ENCODE results near the gene TENM4.

Gene TENM4

DNA sequence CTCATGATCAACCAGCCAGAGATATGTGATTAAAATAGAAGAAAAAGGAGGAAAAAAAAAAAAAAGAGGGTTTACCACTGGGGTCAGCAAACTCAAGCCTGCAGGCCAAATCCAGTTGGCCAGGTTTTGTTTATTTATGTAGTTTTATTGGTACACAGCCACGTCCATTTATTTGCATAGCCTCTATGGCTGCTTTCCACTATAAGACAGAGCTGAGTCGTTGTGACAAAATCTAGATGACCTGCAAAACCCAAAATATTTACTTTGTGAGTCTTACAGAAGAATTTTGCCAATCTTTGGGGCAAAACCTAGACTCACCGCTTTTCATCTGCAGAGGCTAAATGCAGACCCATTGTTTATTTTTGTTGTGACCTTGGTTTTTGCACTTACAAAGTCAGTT, 87.1 kb downstream of the TENM4 start:
- in situ Hi-C loops (cut with MboI; ENCODE audit: low sequenced_read_pairs): no loop called here

- in situ Hi-C loops (cut with MboI; ENCODE audit: low sequenced_read_pairs): no loop called here
Observed at GRCh38 chr11:79352349-79352703, 88.5 kb downstream of the TENM4 start.

DNA sequence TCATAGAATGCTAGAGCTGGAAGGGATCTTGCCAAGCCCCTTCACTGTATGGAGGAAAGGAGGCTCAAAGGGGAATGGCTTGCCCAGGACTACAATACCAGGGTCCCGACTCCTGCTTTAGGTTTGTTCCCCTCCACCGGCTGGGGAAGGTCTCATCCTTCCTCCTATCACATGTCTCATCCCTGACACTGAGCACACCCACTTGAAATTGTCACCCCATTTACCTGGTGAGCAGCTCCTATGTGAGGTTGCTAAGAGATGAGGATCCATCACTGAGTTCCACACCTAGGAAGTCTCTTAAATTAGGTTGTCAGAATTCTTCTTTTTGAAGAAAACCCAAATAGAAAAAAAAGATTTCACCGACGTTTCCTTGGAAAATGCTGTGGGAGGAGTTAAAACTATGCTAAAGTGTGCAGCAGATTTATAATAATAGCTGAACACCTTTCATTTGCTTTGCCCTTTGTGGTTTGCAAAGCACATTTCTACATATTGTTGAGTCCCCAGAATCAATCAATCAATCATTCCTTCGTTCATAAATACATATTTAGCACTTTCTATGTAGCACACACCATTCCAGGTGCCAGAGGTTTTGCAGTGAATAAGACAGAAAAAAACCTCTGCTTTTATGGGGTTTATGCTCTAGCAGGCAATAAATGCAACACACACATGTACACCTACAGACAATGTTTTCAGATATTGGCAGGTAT, 91.7 kb downstream of the TENM4 start:
- in situ Hi-C loops (cut with MboI; ENCODE audit: low sequenced_read_pairs): no loop called here

DNA sequence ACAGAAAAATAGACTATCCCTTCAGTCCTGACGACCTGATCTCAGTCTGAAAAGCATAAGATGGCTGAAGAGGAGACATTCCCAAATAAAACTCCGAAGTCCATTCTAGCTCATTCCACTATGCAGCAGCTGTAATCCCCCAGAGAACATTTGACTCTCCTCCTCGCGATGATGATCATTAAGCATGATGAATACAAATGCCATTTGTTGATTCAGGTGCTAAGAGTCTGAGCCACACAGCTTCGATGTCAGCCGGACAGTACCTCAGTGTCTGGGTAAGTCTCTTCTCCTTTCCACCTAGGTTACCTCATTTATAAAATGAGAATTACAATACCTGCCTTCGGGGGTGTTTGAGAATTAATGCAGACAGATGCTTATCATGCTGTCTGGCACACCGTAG, 94.8 kb downstream of the TENM4 start:
- in situ Hi-C loops (cut with MboI; ENCODE audit: low sequenced_read_pairs): no loop called here

GRCh38 chr11:79344753-79345294, 96.0 kb downstream of the TENM4 start:
- in situ Hi-C loops (cut with MboI; ENCODE audit: low sequenced_read_pairs): no loop called here

DNA sequence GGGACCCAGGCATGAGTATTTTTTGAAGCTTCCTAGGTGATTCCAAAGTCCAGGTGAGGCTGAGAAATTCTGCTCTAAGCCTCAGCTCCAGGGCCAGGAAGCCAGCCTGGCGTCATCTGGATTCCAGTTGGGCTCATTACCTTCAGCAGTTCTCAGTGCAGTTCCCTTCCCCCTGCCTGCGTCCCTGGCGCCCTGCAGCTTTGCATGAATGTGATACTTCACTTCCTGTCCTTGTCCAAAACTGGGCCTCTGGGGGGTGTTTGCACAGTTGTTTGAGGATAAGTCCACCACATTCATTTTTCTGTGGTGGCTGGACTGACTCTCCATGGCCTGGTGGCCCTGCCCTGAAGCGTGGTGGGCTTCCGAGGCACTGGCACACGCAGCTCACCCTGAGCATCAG, 98.1 kb downstream of the TENM4 start:
- in situ Hi-C loops (cut with MboI; ENCODE audit: low sequenced_read_pairs): no loop called here

DNA sequence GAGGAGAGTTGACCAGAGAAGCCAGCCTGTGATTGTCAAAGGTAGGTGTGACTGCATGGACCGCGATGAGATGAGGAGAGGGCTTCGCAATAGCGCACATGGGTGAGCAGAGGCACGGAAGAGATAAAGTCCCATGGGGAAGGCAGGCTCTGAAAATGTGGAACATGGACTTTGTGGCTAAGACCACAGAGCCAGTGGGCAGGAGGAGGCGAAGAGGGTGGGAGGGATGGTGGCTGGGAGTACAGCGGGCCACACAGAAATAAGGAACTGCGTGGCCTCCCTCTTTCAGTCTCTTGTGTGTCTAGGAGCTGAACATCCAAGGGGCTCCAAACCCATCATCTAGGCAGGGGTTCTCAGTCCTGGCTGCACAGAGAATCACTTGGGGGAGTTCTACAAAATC, 98.6 kb downstream of the TENM4 start:
- in situ Hi-C loops (cut with MboI; ENCODE audit: low sequenced_read_pairs): no loop called here

GRCh38 chr11:79340535-79340934, 100.3 kb downstream of the TENM4 start:
- in situ Hi-C loops (cut with MboI; ENCODE audit: low sequenced_read_pairs): no loop called here

DNA sequence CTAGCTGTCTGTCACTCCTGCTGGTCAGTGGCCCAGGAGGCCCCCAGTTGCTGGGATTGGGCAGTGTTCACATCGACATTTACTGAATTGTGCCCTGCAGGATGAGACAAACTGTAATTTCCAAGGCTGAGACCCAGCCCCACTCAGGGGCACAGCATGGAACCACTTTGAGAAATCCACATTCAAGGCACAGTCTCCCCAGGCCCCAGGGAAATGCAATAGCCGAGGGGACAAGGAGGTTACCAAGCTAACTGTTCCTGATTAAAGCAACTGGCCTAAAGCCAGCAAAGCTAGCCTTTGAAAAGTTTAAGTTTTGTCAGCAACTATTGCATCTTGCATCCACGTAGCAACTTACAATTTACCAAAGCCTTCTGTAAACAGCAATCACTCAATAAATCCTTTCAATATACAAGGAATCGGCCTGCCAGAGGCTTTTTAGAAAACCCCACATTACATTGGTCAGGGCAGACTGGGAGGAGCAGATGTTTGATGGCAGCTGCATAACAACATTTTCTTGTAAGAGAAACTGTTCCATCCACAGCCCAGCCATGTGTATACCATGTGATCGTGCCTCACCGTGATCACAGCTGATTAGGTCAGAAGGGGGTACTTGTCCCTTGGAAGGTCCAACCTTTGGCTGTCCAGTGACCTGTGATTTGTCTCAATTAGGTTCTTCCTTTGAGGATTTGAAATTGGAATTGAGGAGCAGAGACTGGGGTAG, 103.9 kb downstream of the TENM4 start:
- in situ Hi-C loops (cut with MboI; ENCODE audit: low sequenced_read_pairs): no loop called here

GRCh38 chr11:79335681-79336080, 105.1 kb downstream of the TENM4 start:
- in situ Hi-C loops (cut with MboI; ENCODE audit: low sequenced_read_pairs): no loop called here

DNA sequence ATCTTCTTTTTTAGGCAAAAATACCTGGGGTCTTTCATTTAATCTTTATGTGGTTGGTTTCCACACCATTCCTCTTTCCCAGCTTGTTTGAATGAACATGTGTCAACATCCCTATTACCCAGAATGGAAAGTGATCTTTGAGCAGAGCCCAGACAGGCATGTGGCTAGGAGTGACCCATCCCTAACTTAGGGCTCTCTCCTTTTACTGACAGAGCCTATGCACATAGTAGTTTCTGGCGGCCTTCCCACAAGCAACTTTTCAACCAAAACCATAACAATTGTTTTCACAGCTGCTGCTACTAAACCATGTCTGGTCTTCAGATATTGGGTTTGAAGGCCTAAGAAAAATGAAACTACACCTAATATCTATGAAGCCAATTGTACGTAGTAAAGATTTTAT, 107.5 kb downstream of the TENM4 start:
- in situ Hi-C loops (cut with MboI; ENCODE audit: low sequenced_read_pairs): no loop called here

DNA sequence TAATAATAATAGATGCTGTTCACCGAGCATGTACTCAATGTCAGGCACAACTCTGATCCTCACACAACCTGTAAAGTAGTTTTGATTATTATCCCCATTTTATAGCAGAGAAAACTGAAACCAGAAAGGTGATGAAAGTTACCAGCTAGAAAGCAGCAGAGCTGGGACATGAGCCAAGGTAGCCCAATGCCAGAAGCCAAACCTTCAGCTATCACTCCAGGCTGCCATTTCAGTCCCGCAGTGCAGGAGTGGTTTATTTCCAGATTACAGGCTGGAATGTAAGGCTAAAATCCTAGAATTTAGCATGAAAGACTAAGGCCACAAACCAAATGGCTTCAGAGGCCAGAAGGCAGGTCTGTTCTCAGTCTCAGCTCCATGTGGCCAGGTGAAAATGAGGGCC, 108.8 kb downstream of the TENM4 start:
- in situ Hi-C loops (cut with MboI; ENCODE audit: low sequenced_read_pairs): no loop called here

- in situ Hi-C loops (cut with MboI; ENCODE audit: low sequenced_read_pairs): no loop called here
Observed at GRCh38 chr11:79331203-79331901, 109.5 kb downstream of the TENM4 start.

- in situ Hi-C loops (cut with MboI; ENCODE audit: low sequenced_read_pairs): no loop called here
Observed at GRCh38 chr11:79330651-79331050, 110.2 kb downstream of the TENM4 start.

- in situ Hi-C loops (cut with MboI; ENCODE audit: low sequenced_read_pairs): no loop called here
Observed at GRCh38 chr11:79329561-79329960, 111.3 kb downstream of the TENM4 start.

DNA sequence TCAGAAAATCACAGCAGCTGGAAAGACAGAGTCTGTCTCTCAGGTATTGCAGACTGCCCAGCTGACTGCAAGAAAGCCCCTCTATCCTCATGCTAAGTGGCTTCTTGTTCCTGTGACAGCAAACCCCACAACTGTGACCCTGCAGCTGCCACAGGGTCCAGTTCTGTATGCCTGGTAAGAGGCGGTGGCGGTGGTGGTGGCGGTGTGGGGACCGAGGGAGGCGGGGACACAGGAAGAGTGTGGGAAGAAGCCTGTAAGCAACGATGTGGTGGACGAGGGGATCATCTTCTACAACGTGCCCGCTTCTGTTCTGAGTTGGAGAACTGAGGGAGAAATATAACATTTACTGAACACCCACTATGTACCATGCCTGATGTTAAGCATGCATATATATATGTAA, 112.4 kb downstream of the TENM4 start:
- in situ Hi-C loops (cut with MboI; ENCODE audit: low sequenced_read_pairs): no loop called here

- in situ Hi-C loops (cut with MboI; ENCODE audit: low sequenced_read_pairs): no loop called here
Observed at GRCh38 chr11:79325851-79326250, 115.0 kb downstream of the TENM4 start.

GRCh38 chr11:79321263-79321662, 119.6 kb downstream of the TENM4 start:
- in situ Hi-C loops (cut with MboI; ENCODE audit: low sequenced_read_pairs): no loop called here

- in situ Hi-C loops (cut with MboI; ENCODE audit: low sequenced_read_pairs): no loop called here
Observed at GRCh38 chr11:79314906-79315689, 125.7 kb downstream of the TENM4 start.

- in situ Hi-C loops (cut with MboI; ENCODE audit: low sequenced_read_pairs): no loop called here
Observed at GRCh38 chr11:79313530-79313913, 127.3 kb downstream of the TENM4 start.
